ENCODE results near the gene LRCH2. TPM values are rescaled to one million over a fixed set of nuclear protein-coding genes. Genes with fewer than 3 reads are reported as not detected.

The LRCH2 gene
- total and polyA plus RNA-seq, 2 of the 13 experiments (the other 11 are each of a cell fraction or from before 2014, with no cell fraction given), result not detected

DNA sequence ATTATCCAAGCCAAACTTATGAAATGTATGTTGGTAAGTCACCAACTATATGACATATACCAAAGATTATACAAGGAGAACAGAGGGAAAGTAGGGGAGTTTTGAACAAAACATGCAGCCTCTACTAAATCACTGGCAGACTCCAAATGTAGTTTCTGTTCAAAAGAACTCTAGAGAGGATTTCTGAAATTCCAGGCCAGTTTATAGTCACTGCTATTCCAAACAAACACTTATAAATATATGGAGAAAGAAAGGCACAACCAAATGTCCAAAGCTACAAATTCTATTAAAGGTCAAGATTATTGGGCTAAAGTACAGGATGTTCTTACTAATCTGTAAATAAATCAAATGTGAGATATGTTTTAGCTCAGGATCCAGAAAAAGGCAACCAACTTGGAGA lies 2.7 kb upstream of the LRCH2 start:
- H3K4me1 ChIP-seq (ENCODE audit: insufficient read depth, low read length), result no peaks in the 10 kb centered on the region
- H3K9me3 ChIP-seq (ENCODE audit: low read length), result no peaks in the 10 kb centered on the region
- peaks cover 1 to 10% of the 10 kb centered on the region in 2 experiments; a peak in 2 of 5 replicates for H3K27me3 ChIP-seq (ENCODE audit: control insufficient read depth in 1 of 2, insufficient read depth in 2 of 2, low read length in 2 of 2)
- no peak for DNase-seq (ENCODE audit: low spot score)
- no peak for FAIRE-seq
- no peak overlapping the region for H2AFZ ChIP-seq (ENCODE audit: low read length)
- in situ Hi-C loops (cut with HindIII; ENCODE audit: extremely low pct_ligation_motif_present, low pct_unique_long_range_greater_than_20kb) (no loop called here), intact Hi-C loops (cut with micrococcal nuclease; ENCODE audit: unreplicated experiment) (no loop called here)
- no TSS peak for BruUV-seq (replicated peaks)
- no peaks in the 10 kb centered on the region for H3K36me3 ChIP-seq (replicated peaks in 1 of 2; ENCODE audit: control insufficient read depth in 1 of 2, insufficient read depth in 2 of 2, low read length in 2 of 2)
- ATAC-seq, result no peak
- no peak overlapping the region for H3K9ac ChIP-seq (ENCODE audit: insufficient read depth, low read depth, low read length)
- CTCF ChIA-PET (ENCODE audit: low intra/inter-chr PET ratio, low total read pairs), result no interaction called here
- POLR2A ChIA-PET, result no interaction called here
- H3K4me2 ChIP-seq (ENCODE audit: low read depth, low read length), result no peak overlapping the region
- no peak overlapping the region for H3K27ac ChIP-seq (ENCODE audit: extremely low read length, insufficient read depth, low read length)
- H4K20me1 ChIP-seq (ENCODE audit: insufficient read depth, low read length), result no peaks in the 10 kb centered on the region
- no peak overlapping the region for H3K4me3 ChIP-seq (replicated peaks in 1 of 3; ENCODE audit: insufficient read depth in 1 of 3, low read depth in 2 of 3, low read length in 3 of 3)
- no peak for TF ChIP-seq SIN3A (IDR thresholded peaks at IDR 0.05; ENCODE audit: borderline replicate concordance, low read depth, low read length)
- TF ChIP-seq YY1 (IDR thresholded peaks at IDR 0.05; ENCODE audit: insufficient read depth, insufficient replicate concordance, low read depth, low read length), result no peak
- no peak for TF ChIP-seq HNRNPUL1 (IDR thresholded peaks at IDR 0.05; ENCODE audit: low read depth, low read length)
- TF ChIP-seq, protein P1, sequence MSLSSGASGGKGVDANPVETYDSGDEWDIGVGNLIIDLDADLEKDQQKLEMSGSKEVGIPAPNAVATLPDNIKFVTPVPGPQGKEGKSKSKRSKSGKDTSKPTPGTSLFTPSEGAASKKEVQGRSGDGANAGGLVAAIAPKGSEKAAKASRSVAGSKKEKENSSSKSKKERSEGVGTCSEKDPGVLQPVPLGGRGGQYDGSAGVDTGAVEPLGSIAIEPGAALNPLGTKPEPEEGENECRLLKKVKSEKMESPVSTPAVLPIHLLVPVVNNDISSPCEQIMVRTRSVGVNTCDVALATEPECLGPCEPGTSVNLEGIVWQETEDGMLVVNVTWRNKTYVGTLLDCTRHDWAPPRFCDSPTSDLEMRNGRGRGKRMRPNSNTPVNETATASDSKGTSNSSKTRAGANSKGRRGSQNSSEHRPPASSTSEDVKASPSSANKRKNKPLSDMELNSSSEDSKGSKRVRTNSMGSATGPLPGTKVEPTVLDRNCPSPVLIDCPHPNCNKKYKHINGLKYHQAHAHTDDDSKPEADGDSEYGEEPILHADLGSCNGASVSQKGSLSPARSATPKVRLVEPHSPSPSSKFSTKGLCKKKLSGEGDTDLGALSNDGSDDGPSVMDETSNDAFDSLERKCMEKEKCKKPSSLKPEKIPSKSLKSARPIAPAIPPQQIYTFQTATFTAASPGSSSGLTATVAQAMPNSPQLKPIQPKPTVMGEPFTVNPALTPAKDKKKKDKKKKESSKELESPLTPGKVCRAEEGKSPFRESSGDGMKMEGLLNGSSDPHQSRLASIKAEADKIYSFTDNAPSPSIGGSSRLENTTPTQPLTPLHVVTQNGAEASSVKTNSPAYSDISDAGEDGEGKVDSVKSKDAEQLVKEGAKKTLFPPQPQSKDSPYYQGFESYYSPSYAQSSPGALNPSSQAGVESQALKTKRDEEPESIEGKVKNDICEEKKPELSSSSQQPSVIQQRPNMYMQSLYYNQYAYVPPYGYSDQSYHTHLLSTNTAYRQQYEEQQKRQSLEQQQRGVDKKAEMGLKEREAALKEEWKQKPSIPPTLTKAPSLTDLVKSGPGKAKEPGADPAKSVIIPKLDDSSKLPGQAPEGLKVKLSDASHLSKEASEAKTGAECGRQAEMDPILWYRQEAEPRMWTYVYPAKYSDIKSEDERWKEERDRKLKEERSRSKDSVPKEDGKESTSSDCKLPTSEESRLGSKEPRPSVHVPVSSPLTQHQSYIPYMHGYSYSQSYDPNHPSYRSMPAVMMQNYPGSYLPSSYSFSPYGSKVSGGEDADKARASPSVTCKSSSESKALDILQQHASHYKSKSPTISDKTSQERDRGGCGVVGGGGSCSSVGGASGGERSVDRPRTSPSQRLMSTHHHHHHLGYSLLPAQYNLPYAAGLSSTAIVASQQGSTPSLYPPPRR (CRISPR knock-in tag; IDR thresholded peaks at IDR 0.05; ENCODE audit: borderline replicate concordance), result no peak
- TF ChIP-seq ZNF761 (CRISPR knock-in tag; conservative IDR thresholded peaks at IDR 0.05), result no peak
- TF ChIP-seq, protein P2, sequence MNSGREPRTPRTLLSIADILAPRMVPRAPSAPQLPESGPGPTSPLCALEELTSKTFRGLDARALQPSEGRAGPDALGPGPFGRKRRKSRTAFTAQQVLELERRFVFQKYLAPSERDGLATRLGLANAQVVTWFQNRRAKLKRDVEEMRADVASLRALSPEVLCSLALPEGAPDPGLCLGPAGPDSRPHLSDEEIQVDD (CRISPR knock-in tag; IDR thresholded peaks at IDR 0.05; ENCODE audit: borderline replicate concordance), result no peak
- TF ChIP-seq, protein P3, sequence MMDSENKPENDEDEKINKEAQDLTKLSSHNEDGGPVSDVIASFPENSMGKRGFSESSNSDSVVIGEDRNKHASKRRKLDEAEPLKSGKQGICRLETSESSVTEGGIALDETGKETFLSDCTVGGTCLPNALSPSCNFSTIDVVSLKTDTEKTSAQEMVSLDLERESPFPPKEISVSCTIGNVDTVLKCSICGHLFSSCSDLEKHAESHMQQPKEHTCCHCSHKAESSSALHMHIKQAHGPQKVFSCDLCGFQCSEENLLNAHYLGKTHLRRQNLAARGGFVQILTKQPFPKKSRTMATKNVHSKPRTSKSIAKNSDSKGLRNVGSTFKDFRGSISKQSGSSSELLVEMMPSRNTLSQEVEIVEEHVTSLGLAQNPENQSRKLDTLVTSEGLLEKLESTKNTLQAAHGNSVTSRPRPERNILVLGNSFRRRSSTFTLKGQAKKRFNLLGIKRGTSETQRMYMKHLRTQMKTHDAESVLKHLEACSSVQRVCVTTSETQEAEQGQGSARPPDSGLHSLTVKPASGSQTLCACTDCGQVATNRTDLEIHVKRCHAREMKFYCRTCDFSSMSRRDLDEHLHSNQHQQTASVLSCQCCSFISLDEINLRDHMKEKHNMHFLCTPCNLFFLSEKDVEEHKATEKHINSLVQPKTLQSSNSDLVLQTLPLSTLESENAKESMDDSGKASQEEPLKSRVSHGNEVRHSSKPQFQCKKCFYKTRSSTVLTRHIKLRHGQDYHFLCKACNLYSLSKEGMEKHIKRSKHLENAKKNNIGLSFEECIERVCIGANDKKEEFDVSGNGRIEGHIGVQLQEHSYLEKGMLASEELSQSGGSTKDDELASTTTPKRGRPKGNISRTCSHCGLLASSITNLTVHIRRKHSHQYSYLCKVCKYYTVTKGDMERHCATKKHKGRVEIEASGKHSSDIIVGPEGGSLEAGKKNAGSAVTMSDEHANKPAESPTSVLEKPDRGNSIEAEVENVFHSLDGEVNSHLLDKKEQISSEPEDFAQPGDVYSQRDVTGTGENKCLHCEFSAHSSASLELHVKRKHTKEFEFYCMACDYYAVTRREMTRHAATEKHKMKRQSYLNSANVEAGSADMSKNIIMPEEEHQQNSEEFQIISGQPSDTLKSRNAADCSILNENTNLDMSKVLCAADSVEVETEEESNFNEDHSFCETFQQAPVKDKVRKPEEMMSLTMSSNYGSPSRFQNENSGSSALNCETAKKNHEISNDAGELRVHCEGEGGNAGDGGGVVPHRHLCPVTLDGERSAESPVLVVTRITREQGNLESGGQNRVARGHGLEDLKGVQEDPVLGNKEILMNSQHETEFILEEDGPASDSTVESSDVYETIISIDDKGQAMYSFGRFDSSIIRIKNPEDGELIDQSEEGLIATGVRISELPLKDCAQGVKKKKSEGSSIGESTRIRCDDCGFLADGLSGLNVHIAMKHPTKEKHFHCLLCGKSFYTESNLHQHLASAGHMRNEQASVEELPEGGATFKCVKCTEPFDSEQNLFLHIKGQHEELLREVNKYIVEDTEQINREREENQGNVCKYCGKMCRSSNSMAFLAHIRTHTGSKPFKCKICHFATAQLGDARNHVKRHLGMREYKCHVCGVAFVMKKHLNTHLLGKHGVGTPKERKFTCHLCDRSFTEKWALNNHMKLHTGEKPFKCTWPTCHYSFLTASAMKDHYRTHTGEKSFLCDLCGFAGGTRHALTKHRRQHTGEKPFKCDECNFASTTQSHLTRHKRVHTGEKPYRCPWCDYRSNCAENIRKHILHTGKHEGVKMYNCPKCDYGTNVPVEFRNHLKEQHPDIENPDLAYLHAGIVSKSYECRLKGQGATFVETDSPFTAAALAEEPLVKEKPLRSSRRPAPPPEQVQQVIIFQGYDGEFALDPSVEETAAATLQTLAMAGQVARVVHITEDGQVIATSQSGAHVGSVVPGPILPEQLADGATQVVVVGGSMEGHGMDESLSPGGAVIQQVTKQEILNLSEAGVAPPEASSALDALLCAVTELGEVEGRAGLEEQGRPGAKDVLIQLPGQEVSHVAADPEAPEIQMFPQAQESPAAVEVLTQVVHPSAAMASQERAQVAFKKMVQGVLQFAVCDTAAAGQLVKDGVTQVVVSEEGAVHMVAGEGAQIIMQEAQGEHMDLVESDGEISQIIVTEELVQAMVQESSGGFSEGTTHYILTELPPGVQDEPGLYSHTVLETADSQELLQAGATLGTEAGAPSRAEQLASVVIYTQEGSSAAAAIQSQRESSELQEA (CRISPR knock-in tag; IDR thresholded peaks at IDR 0.05; ENCODE audit: not compliant biosample characterization), result no peak
- TF ChIP-seq ZNF878 (CRISPR knock-in tag; IDR thresholded peaks at IDR 0.05), result no peak
- TF ChIP-seq IKZF4 (CRISPR knock-in tag; IDR thresholded peaks at IDR 0.05; ENCODE audit: borderline replicate concordance, low read depth, not compliant biosample characterization), result no peak
- no peaks in the 10 kb centered on the region for H3K79me2 ChIP-seq (ENCODE audit: insufficient read depth, low read length)

Measured in HepG2 (cell line).